GM12875 (cell line): Measurements from ENCODE around the gene SGIP1.
A peak's percentile ranks its signal among the peaks of the same experiment; 100 is the strongest.

Source experiments
- H3K4me3 ChIP-seq: one replicate; pipeline ENCODE4 v1.5.1; 2011; ENCODE audit warnings: low read depth, low read length, control low read depth
- CTCF ChIP-seq: IDR thresholded peaks from 2 replicates; pipeline ENCODE4 v1.5.1; 2011; ENCODE audit warnings: low read depth, mild to moderate bottlenecking, control low read depth, inconsistent platforms, low read length, moderate library complexity, borderline replicate concordance; ENCODE audit not compliant: insufficient read depth

The SGIP1 gene

GRCh38 chr1:66695116-66695515 is 161.2 kb downstream of the SGIP1 start:
- no peak for TF ChIP-seq CTCF
- no peak overlapping the region for H3K4me3 ChIP-seq

GRCh38 chr1:66696771-66697170 is 162.8 kb downstream of the SGIP1 start:
- no peak overlapping the region for H3K4me3 ChIP-seq
- no peak for TF ChIP-seq CTCF

- no peak overlapping the region for H3K4me3 ChIP-seq
- no peak for TF ChIP-seq CTCF
These were observed 165.3 kb downstream of the SGIP1 start for GRCh38 chr1:66699213-66699612.

- H3K4me3 ChIP-seq = no peak overlapping the region
- no peak for TF ChIP-seq CTCF
These were observed 170.4 kb downstream of the SGIP1 start for GRCh38 chr1:66704177-66704875.

GRCh38 chr1:66705110-66705509 is 171.2 kb downstream of the SGIP1 start:
- no peak overlapping the region for H3K4me3 ChIP-seq
- TF ChIP-seq CTCF = no peak

GRCh38 chr1:66711420-66711819 is 177.5 kb downstream of the SGIP1 start:
- 0 out of 2 replicates have a peak, but pooled peaks have one; percentile 9 for TF ChIP-seq CTCF
- H3K4me3 ChIP-seq = no peak overlapping the region

- no peak for TF ChIP-seq CTCF
- H3K4me3 ChIP-seq = no peak overlapping the region
These were observed 178.9 kb downstream of the SGIP1 start for GRCh38 chr1:66712839-66713238.
